Subcutaneous adipose tissue (tissue), 4 donors: ENCODE data around the gene EFCAB8. TPM values are rescaled to one million over a fixed set of nuclear protein-coding genes. Genes with fewer than 3 reads are reported as not detected.

ENCODE experiments used
- total RNA-seq, 4 donors: library from RNA; depleted of rRNA; stranded (reverse); fragments of >200 nt; gene quantifications; one replicate each; pipeline ENCODE4 v1.1.0, GENCODE V29; 2016
- TF ChIP-seq, protein P1 (sequence below): fragments of 450-650 bp; IDR thresholded peaks from one replicate; pipeline ENCODE4 v1.5.1; 2016; ENCODE audit warnings: low read depth, mild to moderate bottlenecking, control low read depth, antibody characterized with exemption, moderate library complexity

EFCAB8 gene
- total RNA-seq, 4 donors from 2014 or later = 0.19 TPM; not detected in 3

DNA sequence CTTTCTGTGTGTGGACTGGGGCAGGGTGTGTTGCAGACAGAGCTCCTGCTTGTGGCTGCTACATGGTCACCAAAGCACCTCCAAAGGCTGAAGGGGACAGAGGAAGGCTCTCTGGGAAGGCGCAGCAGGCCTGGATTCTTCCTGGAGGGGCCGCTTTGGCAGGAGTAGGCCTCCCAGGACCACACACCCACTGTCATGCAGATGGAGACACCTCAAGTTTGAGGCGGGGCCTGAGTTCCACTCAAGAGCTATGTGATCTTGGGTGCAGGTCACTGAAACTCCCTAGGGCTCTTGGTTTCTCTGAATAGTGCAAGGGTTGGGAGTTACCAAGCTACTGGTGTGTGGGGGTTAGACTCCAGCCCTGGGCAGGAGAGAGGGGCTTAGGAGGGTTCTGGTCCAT is 27.9 kb downstream of the EFCAB8 start:
- TF ChIP-seq, protein P1, sequence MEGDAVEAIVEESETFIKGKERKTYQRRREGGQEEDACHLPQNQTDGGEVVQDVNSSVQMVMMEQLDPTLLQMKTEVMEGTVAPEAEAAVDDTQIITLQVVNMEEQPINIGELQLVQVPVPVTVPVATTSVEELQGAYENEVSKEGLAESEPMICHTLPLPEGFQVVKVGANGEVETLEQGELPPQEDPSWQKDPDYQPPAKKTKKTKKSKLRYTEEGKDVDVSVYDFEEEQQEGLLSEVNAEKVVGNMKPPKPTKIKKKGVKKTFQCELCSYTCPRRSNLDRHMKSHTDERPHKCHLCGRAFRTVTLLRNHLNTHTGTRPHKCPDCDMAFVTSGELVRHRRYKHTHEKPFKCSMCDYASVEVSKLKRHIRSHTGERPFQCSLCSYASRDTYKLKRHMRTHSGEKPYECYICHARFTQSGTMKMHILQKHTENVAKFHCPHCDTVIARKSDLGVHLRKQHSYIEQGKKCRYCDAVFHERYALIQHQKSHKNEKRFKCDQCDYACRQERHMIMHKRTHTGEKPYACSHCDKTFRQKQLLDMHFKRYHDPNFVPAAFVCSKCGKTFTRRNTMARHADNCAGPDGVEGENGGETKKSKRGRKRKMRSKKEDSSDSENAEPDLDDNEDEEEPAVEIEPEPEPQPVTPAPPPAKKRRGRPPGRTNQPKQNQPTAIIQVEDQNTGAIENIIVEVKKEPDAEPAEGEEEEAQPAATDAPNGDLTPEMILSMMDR = no peak

DNA sequence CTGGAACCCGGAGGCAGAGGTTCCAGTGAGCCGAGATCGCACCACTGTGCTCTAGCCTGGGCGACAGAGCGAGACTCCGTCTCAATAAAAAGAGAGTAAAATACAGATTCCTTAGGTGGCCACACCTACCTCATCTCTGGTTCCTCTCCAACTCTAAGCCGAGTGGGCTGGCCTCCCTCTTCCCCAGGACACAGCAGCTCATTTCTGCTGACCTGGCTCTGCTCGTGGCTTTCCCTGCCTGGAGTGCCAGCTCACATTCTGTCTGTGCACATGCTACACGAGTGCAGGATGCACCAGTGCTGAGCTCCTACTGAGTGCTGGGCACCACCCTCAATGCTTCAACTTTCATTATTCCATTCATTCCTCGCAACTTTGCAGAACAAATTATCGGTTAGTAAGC is 28.8 kb downstream of the EFCAB8 start:
- TF ChIP-seq, protein P1 = no peak

DNA sequence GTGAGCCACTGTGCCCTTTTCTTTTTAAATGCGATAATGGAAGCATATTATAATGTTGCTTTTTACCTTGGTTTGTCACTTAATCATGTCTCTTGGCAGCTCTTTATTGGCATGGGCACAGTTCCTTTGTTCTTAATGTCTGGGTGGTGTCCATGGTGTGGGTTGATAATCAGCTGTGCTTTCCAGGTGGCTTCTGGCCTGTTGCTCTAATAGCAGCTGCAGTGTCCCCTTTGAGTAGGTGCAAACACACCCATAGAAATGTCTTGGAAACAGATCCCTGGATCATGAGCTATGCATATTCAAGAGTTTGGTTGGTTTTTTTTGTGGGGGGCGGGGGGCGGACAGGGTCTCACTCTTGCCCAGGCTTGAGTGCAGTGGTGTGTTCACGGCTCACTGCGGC is 29.9 kb downstream of the EFCAB8 start:
- TF ChIP-seq, protein P1 = no peak

DNA sequence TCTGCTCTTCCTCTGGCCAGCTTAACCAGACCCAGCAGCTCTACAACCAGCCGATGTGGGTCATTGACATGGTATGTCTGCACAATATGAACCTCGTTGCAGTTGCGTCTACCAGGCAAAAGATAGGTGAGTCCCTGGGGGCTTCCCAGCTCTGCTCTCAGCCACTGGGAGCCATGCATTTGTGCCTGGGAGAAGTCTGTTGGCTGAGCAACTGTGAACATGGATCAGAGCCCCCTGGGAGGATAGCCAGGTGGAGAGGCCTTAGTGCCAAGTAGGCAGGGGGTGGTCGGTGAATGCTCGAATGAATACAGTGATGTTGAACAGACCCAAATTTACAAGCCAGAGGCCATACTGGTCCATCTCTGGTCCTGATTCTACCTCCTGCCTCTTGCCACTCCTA is 30.6 kb downstream of the EFCAB8 start:
- TF ChIP-seq, protein P1 = no peak

DNA sequence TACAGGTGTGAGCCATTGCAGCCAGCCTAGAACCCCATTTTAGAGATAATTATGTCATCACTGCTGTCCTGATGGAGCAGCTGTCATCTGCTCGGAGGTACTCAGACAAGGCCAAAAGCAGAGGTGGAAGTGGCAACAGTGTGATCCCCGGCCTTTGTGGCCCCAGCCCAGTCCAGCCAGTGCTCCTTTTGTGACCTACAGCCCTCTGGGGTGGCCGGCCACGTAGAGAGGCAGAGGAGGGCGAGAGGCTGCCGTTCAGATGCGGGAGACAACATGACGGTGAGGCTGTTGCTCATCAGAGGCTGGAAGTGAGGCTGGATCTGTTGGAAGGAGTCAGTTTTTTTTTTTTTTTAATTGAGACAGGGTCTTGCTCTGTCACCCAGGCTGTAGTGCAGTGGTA is 32.8 kb downstream of the EFCAB8 start:
- TF ChIP-seq, protein P1 = no peak

DNA sequence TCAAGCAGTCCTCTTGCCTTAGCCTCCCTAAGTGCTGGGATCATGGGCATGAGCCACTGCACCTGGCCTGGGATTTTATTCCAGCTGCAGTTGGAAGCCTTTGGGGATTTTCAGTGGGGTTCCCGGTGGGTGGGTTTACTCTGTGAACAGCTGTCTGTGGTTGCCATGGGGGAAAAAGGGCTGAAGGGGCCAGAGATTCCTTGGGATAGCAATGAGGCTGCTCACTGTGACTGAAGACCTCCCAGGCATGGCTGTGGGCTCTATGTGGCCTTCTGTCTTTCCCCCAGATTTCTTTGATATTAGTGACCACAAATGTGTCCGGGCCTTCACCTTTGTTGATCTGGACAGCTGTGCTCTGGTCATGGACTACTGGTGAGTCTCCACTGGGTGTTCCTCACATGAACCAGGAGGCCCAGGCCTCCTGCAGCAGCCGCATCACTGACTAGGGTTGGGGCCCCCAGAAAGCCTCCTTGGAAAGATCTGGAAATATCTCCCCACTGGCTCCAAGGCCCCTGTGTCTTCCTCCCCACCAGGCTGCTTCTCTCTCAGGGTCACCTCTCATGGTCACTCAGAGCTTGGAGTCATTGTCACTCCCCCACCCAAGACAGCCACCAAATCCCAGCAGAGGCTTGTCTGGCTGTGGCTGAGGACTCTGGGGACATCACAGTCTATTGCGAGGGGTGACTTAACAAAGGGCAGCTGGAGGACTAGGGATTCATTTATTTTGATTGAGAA is 33.4 kb downstream of the EFCAB8 start:
- TF ChIP-seq, protein P1 = no peak

DNA sequence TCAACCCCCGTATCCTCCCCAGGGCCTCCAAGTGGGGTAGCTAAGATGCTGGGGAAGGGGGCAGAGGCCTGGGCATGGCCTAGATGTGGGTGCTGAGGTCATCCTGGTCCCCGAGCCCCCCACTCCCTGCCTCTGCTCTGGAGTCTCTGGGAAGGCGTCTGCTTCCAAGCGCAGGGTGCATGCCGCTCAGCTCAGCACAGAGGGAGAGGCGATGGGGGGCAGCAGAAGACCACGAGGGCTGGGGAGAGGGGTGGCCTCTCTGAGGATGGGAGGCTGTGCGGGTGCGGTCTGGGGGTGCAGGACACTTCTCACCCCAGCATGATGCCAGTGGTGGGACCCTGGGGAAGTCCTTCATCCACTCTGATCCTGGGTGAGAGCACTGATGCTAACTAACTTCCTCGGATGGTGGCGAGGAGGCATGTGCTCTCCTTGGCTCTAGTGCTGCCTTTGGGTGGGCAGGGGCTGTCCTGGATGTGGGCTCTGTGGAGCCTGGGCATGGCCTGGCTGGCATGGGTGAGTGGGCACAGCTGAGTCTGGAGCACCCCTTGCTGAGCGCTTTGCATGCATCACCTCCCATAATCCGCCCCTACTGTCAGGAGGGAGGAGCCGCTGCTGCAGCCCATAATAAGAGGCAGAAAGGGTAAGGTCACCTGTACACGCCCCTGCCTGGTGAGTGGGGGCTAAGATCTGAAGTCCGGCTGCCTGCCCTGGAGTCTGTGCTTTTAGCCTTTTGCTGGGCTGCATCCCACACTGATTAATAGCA is 34.7 kb downstream of the EFCAB8 start:
- TF ChIP-seq, protein P1 = no peak
